Thyroid gland (tissue), 4 donors: ENCODE results near the gene GAS6. TPM values are rescaled to one million over a fixed set of nuclear protein-coding genes. Genes with fewer than 3 reads are reported as not detected.
"Not testable (repeated sequence)": the region's sequence is repeated elsewhere in the genome, so short reads cannot be mapped to it uniquely, and the experiment has no call there.

Experiments
- DNase-seq, 2 donors: peaks; one replicate each; pipeline ENCODE4 v3.0.0-alpha.2; 2019
- H3K27ac ChIP-seq, 3 donors: fragments of 200-600 bp; sonication (generic); 1 replicate in 2 of 3; 2 replicates in 1 of 3; pipeline ENCODE4 v1.5.1; 2016 to 2019; ENCODE audit warnings: mild to moderate bottlenecking in 1 of 3, moderate library complexity in 1 of 3
- H3K27me3 ChIP-seq: fragments of 200-600 bp; sonication (generic); one replicate; pipeline ENCODE4 v1.5.1; 2019
- H3K36me3 ChIP-seq, 2 donors: fragments of 200-600 bp; sonication (generic); one replicate each; pipeline ENCODE4 v1.5.1; 2016 to 2019
- H3K4me1 ChIP-seq, 2 donors: fragments of 200-600 bp; sonication (generic); one replicate each; pipeline ENCODE4 v1.5.1; 2017 to 2019
- H3K4me3 ChIP-seq, 3 donors: fragments of 200-600 bp; sonication (generic); replicated peaks in 1 of 3; 1 replicate in 2 of 3; 2 replicates in 1 of 3; pipeline ENCODE4 v1.5.1; 2016; ENCODE audit warnings: mild to moderate bottlenecking in 1 of 3
- H3K9me3 ChIP-seq: fragments of 200-600 bp; sonication (generic); one replicate; pipeline ENCODE4 v1.5.1; 2017
- POLR2A ChIP-seq, 2 donors: fragments of 450-650 bp; IDR thresholded peaks; one replicate each; pipeline ENCODE4 v1.6.1; 2017; ENCODE audit warnings: antibody characterized with exemption in 2 of 2, mild to moderate bottlenecking in 2 of 2, moderate library complexity in 1 of 2
- WGBS, 2 donors: methylation state at CpG; one replicate each; pipeline ENCODE4 v1.1.5; 2017; 5-methylcytosine and 5-hydroxymethylcytosine counted together
- intact Hi-C: fragments of 100-400 bp; cut with DNase I; formaldehyde crosslinking; loops from one replicate; pipeline ENCODE4 v1.15.1; 2023
- total RNA-seq, 4 donors: library from RNA; depleted of rRNA; stranded (reverse); fragments of >200 nt; gene quantifications; one replicate each; pipeline ENCODE4 v1.2.3, GENCODE V29; 2016
- TF ChIP-seq, protein P1 (sequence below), 6 experiments: fragments of 200-600 bp in 3 of 6; fragments of 450-650 bp in 3 of 6; sonication (generic) in 3 of 6; IDR thresholded peaks; one replicate each; pipeline ENCODE4 v1.5.1; 2016 to 2019; ENCODE audit warnings: antibody characterized with exemption in 6 of 6, mild to moderate bottlenecking in 2 of 6, inconsistent platforms in 1 of 6, moderate library complexity in 1 of 6

GAS6 gene
- total RNA-seq, 4 donors from 2014 or later, result 145 to 197 (median 173) TPM

DNA sequence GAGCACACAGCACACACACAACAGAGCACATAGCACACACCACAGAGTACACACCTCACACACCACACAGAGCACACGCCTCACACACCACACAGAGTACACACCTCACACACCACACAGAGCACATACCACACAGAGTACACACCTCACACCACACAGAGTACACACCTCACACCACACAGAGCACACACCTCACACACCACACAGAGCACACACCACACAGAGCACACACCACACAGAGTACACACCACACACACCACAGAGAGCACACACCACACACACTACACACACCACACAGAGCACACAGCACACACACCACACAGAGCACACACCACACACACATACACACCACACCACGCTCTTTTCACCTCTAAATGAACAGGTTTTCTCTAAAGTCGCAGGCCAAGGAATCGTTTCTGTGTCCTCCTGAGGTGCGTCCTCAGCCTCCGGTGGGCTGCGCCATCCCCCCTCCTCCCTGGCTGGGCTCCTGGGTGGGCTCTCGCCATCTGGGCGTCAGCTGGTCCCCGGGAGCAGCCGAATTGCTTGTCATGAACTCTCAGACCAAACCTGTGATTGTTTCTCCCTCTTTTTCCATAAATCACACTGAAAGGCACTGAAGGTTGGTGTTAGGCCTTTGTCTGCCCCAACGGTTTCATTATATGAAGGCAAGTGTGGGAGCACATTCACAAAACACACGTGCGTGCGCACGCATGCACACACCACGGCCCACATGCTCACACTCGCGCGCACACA is 67.5 kb downstream of the GAS6 start:
- Histone ChIP-seq H3K4me3 (no peak overlapping the region), H3K36me3 (no peaks in the 10 kb centered on the region), H3K27ac (no peak overlapping the region), H3K27me3 (no peaks in the 10 kb centered on the region), H3K4me1 (no peaks in the 10 kb centered on the region), H3K9me3 (no peaks in the 10 kb centered on the region)
- TF ChIP-seq POLR2A (IDR thresholded peaks at IDR 0.05), result no peak
- TF ChIP-seq, protein P1, sequence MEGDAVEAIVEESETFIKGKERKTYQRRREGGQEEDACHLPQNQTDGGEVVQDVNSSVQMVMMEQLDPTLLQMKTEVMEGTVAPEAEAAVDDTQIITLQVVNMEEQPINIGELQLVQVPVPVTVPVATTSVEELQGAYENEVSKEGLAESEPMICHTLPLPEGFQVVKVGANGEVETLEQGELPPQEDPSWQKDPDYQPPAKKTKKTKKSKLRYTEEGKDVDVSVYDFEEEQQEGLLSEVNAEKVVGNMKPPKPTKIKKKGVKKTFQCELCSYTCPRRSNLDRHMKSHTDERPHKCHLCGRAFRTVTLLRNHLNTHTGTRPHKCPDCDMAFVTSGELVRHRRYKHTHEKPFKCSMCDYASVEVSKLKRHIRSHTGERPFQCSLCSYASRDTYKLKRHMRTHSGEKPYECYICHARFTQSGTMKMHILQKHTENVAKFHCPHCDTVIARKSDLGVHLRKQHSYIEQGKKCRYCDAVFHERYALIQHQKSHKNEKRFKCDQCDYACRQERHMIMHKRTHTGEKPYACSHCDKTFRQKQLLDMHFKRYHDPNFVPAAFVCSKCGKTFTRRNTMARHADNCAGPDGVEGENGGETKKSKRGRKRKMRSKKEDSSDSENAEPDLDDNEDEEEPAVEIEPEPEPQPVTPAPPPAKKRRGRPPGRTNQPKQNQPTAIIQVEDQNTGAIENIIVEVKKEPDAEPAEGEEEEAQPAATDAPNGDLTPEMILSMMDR (IDR thresholded peaks at IDR 0.05), result no peak
- DNase-seq, result no peak
- intact Hi-C loops, result no loop called here
- 80 to 82% methylated on average over 20 of the region's 20 CpGs for WGBS, 2 donors

- DNase-seq, H3K9me3 ChIP-seq, H3K27me3 ChIP-seq, H3K4me1 ChIP-seq, H3K36me3 ChIP-seq, H3K4me3 ChIP-seq, intact Hi-C loops, H3K27ac ChIP-seq: not testable (repeated sequence)
- WGBS, 2 donors, result 15 to 47% methylated on average over 1 of the region's 1 CpG
Measured at GRCh38 chr13:113795362-113795761, 68.5 kb downstream of the GAS6 start.

DNA sequence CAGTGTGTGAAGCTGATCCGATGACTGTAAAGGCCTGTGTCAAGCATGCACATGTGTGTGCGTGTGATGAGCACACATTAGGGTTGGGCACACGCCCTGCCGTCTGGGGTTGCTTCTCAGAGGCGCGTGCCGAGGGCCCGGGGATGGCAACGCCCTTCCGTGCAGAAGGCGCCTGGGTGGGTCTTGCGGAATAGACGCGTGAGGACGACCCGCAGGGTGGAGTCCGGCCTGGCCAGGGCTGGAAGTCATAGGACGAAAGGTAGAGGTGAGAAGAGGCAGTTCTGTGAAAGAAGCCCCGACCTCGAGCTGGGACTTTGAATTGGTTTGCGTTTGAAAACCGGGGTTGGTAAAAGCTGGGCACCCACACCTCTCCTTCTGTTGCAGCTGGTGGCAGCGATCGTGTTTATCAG is 69.1 kb downstream of the GAS6 start:
- DNase-seq, result no peak
- Histone ChIP-seq H3K9me3 (no peaks in the 10 kb centered on the region), H3K4me1 (no peaks in the 10 kb centered on the region), H3K27me3 (no peaks in the 10 kb centered on the region), H3K4me3 (no peak overlapping the region), H3K36me3 (no peaks in the 10 kb centered on the region), H3K27ac (no peak overlapping the region)
- intact Hi-C loops, result no loop called here
- TF ChIP-seq, protein P1 (IDR thresholded peaks at IDR 0.05), result no peak
- no peak for TF ChIP-seq POLR2A (IDR thresholded peaks at IDR 0.05)
- WGBS, 2 donors, result 86 to 88% methylated on average over 24 of the region's 24 CpGs

DNA sequence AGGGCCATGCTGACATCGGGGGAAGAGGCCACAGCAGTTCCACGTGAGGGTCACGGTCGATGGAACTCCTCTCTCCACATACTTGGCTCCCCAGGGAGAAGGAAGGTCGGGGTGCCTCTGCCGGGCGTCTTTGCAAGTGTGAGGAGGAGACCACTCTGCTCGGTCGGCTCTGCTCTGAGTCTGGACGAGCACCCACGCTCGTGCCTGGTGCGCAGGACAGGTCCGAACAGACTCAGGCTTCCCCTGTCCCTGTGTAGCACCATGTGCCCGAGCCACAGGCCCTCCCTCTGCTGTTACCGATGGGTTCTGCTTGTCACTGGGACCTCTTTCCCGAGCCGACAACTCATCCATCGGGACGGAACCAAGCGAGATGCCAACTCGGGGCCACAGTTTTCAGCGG is 69.8 kb downstream of the GAS6 start:
- Histone ChIP-seq H3K4me3 (no peak overlapping the region), H3K4me1 (no peaks in the 10 kb centered on the region), H3K9me3 (no peaks in the 10 kb centered on the region), H3K27ac (no peak overlapping the region), H3K27me3 (no peaks in the 10 kb centered on the region), H3K36me3 (no peaks in the 10 kb centered on the region)
- 86 to 91% methylated on average over 15 to 22 of the region's 23 CpGs for WGBS, 2 donors
- no peak for TF ChIP-seq POLR2A (IDR thresholded peaks at IDR 0.05)
- TF ChIP-seq, protein P1 (IDR thresholded peaks at IDR 0.05), result no peak
- DNase-seq, result no peak
- intact Hi-C loops, result no loop called here

GRCh38 chr13:113793718-113794085 is 70.2 kb downstream of the GAS6 start:
- no peaks in the 10 kb centered on the region for H3K27me3 ChIP-seq
- H3K36me3 ChIP-seq, result no peaks in the 10 kb centered on the region
- H3K4me1 ChIP-seq, result no peaks in the 10 kb centered on the region
- no peak overlapping the region for H3K27ac ChIP-seq
- H3K4me3 ChIP-seq, result no peak overlapping the region
- no peak for DNase-seq
- TF ChIP-seq, protein P1 (IDR thresholded peaks at IDR 0.05), result no peak
- TF ChIP-seq POLR2A (IDR thresholded peaks at IDR 0.05), result no peak
- 93 to 97% methylated on average over 8 to 13 of the region's 15 CpGs for WGBS, 2 donors
- H3K9me3 ChIP-seq, result no peaks in the 10 kb centered on the region
- intact Hi-C loops, result no loop called here
